Testis (tissue), 2 donors: ENCODE measurements around the gene ATXN7.

Source experiments
- POLR2A ChIP-seq: fragments of 450-650 bp; IDR thresholded peaks from one replicate; pipeline ENCODE4 v1.6.1; 2017; ENCODE audit warnings: antibody characterized with exemption, mild to moderate bottlenecking, moderate library complexity
- TF ChIP-seq, protein P1 (sequence below), 3 experiments: fragments of 450-650 bp in 2 of 3; fragments of 200-600 bp in 1 of 3; sonication (generic) in 1 of 3; IDR thresholded peaks; one replicate each; pipeline ENCODE4 v1.5.1; 2016 to 2019; ENCODE audit warnings: antibody characterized with exemption in 3 of 3, mild to moderate bottlenecking in 2 of 3, moderate library complexity in 1 of 3

DNA sequence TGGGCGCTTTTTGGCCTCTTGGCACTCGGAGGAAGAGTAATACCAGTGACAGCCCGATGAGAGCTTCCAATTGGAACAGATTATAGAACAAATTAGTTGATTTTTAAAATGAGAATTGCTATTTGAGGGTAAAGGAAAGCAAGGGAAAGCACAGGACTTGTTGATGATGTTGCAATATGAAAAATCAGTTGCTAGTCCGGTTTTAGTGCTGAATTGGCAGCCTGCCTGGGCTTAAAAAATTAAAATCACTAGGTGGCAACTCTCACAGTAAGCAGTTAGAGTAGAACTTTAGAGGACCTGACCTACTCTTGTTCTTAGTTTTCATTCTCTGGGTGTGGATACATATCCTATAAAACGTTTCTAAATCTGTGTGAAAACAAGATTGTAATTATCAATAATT, 50.6 kb downstream of the ATXN7 start:
- TF ChIP-seq, protein P1, sequence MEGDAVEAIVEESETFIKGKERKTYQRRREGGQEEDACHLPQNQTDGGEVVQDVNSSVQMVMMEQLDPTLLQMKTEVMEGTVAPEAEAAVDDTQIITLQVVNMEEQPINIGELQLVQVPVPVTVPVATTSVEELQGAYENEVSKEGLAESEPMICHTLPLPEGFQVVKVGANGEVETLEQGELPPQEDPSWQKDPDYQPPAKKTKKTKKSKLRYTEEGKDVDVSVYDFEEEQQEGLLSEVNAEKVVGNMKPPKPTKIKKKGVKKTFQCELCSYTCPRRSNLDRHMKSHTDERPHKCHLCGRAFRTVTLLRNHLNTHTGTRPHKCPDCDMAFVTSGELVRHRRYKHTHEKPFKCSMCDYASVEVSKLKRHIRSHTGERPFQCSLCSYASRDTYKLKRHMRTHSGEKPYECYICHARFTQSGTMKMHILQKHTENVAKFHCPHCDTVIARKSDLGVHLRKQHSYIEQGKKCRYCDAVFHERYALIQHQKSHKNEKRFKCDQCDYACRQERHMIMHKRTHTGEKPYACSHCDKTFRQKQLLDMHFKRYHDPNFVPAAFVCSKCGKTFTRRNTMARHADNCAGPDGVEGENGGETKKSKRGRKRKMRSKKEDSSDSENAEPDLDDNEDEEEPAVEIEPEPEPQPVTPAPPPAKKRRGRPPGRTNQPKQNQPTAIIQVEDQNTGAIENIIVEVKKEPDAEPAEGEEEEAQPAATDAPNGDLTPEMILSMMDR (IDR thresholded peaks at IDR 0.05), result no peak
- no peak for TF ChIP-seq POLR2A
